Adrenal gland (tissue), 12 donors: ENCODE data around the gene HCFC1. TPM values are rescaled to one million over a fixed set of nuclear protein-coding genes. Genes with fewer than 3 reads are reported as not detected.

ENCODE experiments used
- DNase-seq, 7 donors: peaks; one replicate each; pipeline ENCODE4 v3.0.0-alpha.2; 2019 to 2020
- H3K27ac ChIP-seq, 5 donors: fragments of 200-600 bp; sonication (generic) in 4 of 5; 1 replicate in 3 of 5; 2 replicates in 2 of 5; pipeline versions ENCODE4 v1.5.1 to v1.8.0; 2016 to 2020; ENCODE audit warnings: mild to moderate bottlenecking in 1 of 5
- H3K27me3 ChIP-seq: fragments of 200-600 bp; 2 replicates; pipeline ENCODE4 v1.8.0; 2021
- H3K36me3 ChIP-seq, 2 donors: fragments of 200-600 bp; replicated peaks in 1 of 2; 1 replicate in 1 of 2; 2 replicates in 1 of 2; pipeline versions ENCODE4 v1.5.1 to v1.8.0; 2018 to 2022
- H3K4me1 ChIP-seq, 2 donors: fragments of 200-600 bp; replicated peaks in 1 of 2; 1 replicate in 1 of 2; 2 replicates in 1 of 2; pipeline versions ENCODE4 v1.5.1 to v1.8.0; 2018 to 2021
- H3K4me3 ChIP-seq, 4 donors: fragments of 200-600 bp; sonication (generic) in 3 of 4; one replicate each; pipeline ENCODE4 v1.5.1; 2016 to 2018
- H3K9me3 ChIP-seq, 3 donors: fragments of 200-600 bp; sonication (generic) in 1 of 3; replicated peaks in 1 of 3; 1 replicate in 2 of 3; 2 replicates in 1 of 3; pipeline versions ENCODE4 v1.5.1 to v1.8.0; 2016 to 2021
- POLR2A ChIP-seq, 2 donors: fragments of 450-650 bp; IDR thresholded peaks; one replicate each; pipeline ENCODE4 v1.6.1; 2017; ENCODE audit warnings: antibody characterized with exemption in 2 of 2, mild to moderate bottlenecking in 2 of 2, moderate library complexity in 1 of 2
- WGBS, 4 donors: extraction: QIAGEN DNeasy Blood & Tissue Kit in 2 of 4; methylation state at CpG; one replicate each; pipeline versions ENCODE4 v1.1.5 to v1.1.7; 2013 to 2017; 5-methylcytosine and 5-hydroxymethylcytosine counted together
- intact Hi-C, 2 donors: fragments of 100-400 bp; cut with DNase I; formaldehyde crosslinking; loops; one replicate each; pipeline versions ENCODE4 v1.14.1 to v1.15.0; 2022 to 2023
- polyA plus RNA-seq, 3 donors: library from polyadenylated mRNA; stranded (reverse); fragments of 200-250 nt in 2 of 3; fragments of 350-450 nt in 1 of 3; fragmentation: Illumina TruSeq in 1 of 3; extraction: RNeasy Lipid Tissue Mini Kit (QIAGEN cat#74804) in 1 of 3; gene quantifications; one replicate each; pipeline ENCODE4 v1.2.3, GENCODE V29; 2013 to 2014
- total RNA-seq, 9 donors: library from RNA; depleted of rRNA in 4 of 9; stranded (reverse); fragments of >200 nt in 4 of 9; fragments of 120-200 nt in 1 of 9; fragmentation: NEBNext Ultra II Directional in 1 of 9; extraction: Animal tissue kit (Norgen Biotek cat#: 25700) in 1 of 9; gene quantifications; one replicate each; pipeline versions ENCODE4 v1.1.0 to v1.2.4, GENCODE V29; 2013 to 2023
- TF ChIP-seq, protein P1 (sequence below), 6 experiments: fragments of 450-650 bp in 4 of 6; fragments of 200-600 bp in 2 of 6; sonication (generic) in 1 of 6; IDR thresholded peaks; 1 replicate in 5 of 6; 2 replicates in 1 of 6; pipeline versions ENCODE4 v1.5.1 to v1.8.0; 2016 to 2021; ENCODE audit warnings: antibody characterized with exemption in 6 of 6, mild to moderate bottlenecking in 2 of 6, moderate library complexity in 1 of 6
- donor health status: healthy with polysubstance abuse.
- donor health status: Bipolar disorder and iron deficiency.
- donor health status: DM: yes; HTN: yes; CAD: no.
- donor health status: DM: no; HTN: no; CAD: no.
- donor health status: DM: no; HTN: no; CAD: no.
- donor health status: DM: yes; HTN: yes; CAD: no.

HCFC1 gene
- total and polyA plus RNA-seq, 12 donors, result 9.2 to 77.1 (median 54.0) TPM

DNA sequence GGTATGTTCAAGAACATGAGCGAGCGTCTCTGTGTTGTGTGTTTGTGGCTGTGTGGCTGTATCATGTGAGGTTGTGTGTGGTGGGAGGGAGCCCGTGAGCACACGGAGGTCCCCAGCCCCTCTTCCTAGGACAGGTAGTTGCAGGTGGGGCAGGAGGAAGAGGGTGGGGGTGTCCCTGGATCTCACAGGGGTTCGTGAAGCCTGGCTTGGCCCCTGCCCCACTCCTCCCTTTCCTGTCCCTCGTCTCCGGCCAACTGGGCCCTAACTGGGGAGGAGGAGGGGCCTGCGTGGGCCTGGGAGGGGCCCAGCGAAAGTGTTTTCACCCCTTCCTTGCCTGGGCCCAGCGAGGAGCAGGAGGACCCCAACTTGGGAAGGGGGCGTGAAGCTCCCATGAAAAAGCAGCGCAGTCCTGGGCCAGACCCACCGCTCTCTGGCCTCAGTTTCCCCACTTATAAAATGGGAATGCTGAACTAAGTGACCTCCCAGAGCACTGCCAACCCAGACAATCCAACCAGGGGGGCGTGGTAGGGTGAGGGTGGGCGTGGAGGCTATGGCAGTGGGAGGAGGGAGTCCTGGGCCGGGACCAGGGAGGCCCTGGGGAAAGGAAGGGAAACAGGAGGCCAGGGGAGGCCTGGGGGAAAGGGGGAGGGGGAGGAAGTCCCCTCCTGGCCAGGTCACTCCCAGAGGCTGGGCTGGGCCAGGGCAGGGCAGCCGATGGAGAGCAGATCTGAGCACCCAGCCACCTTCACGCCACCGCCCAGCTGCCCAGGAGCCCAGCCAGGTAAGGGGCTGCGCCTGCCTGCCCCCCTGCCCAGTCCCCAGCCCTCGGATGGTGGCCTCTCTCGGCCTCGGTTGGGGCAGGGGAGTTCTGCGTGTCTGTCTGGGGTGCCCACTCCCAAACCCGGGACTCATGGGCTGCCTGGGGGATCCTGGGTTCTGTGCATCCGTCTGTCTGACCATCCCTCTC lies 67.3 kb downstream of the HCFC1 start, which contains the start of gene AVPR2:
AVPR2 (plus strand) TSS at position 683 of the 967 bp plus-strand sequence. CDS start 473 bp downstream, outside the sequence.
- H3K4me3 ChIP-seq, result no peak within 1 kb of the TSS
- peaks cover 14% of the 10 kb centered on the region for H3K27me3 ChIP-seq
- 49 to 58% (median 53%) methylated on average over 8 to 24 of the region's 26 CpGs for WGBS, 4 donors
- no peaks in the 10 kb centered on the region for H3K4me1 ChIP-seq
- H3K27ac ChIP-seq, result peak within 1 kb of the TSS in 1 of 5 donors; percentile 61
- no peak for TF ChIP-seq POLR2A (IDR thresholded peaks at IDR 0.05)
- TF ChIP-seq, protein P1, sequence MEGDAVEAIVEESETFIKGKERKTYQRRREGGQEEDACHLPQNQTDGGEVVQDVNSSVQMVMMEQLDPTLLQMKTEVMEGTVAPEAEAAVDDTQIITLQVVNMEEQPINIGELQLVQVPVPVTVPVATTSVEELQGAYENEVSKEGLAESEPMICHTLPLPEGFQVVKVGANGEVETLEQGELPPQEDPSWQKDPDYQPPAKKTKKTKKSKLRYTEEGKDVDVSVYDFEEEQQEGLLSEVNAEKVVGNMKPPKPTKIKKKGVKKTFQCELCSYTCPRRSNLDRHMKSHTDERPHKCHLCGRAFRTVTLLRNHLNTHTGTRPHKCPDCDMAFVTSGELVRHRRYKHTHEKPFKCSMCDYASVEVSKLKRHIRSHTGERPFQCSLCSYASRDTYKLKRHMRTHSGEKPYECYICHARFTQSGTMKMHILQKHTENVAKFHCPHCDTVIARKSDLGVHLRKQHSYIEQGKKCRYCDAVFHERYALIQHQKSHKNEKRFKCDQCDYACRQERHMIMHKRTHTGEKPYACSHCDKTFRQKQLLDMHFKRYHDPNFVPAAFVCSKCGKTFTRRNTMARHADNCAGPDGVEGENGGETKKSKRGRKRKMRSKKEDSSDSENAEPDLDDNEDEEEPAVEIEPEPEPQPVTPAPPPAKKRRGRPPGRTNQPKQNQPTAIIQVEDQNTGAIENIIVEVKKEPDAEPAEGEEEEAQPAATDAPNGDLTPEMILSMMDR (IDR thresholded peaks at IDR 0.05), result no peak
- H3K9me3 ChIP-seq, result no peaks in the 10 kb centered on the region
- no peaks in the 10 kb centered on the region for H3K36me3 ChIP-seq
- DNase-seq, result peak in 1 of 7 donors; percentile 16
- intact Hi-C loops, result no loop called here

DNA sequence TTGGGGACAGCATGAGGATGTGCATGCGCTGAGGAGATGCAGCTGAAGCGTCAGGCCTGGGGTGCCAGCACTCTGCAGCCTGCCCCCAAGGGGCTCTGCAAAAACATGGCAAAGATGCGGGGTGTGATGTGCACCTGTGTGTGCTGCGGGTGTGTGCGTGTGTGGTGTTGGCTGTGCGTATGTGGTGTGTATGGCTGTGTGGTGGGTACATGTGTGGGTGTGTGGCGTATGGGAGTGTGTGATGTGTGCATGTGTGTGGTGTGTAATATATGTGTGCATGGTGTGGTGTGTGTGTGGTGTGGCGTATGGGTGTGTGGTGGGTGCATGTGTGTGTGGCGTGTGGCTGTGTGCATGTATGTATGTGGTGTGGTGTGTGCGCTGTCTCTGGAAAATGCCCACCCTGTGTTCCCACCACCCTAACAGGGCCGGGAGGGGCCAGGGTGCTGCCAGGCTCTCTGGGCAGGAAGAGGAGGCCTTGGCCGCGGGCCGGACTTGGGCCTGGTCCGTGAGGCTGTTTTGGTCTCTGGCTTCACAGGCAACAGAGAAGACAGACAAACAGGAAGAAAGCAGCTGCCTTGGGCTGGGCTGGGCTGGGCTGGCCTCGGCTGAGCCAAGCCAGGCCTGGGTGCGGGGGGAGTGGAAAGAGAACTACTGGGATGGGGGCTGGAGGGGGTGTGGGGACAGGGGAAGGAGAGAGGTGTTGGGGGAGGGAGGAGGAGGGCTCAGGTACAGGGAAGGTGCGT lies 68.2 kb downstream of the HCFC1 start:
- Histone ChIP-seq H3K27me3 (peaks cover 14% of the 10 kb centered on the region), H3K4me1 (no peaks in the 10 kb centered on the region), H3K9me3 (no peaks in the 10 kb centered on the region), H3K4me3 (no peak overlapping the region), H3K36me3 (no peaks in the 10 kb centered on the region), H3K27ac (peak overlapping the region in 1 of 5 donors; percentile 61)
- intact Hi-C loops, result no loop called here
- DNase-seq, result peak in 2 of 7 donors; percentile 19 to 51
- TF ChIP-seq POLR2A (IDR thresholded peaks at IDR 0.05), result no peak
- TF ChIP-seq, protein P1 (IDR thresholded peaks at IDR 0.05), result no peak
- 63 to 71% (median 66%) methylated on average over 8 to 18 of the region's 18 CpGs for WGBS, 4 donors

DNA sequence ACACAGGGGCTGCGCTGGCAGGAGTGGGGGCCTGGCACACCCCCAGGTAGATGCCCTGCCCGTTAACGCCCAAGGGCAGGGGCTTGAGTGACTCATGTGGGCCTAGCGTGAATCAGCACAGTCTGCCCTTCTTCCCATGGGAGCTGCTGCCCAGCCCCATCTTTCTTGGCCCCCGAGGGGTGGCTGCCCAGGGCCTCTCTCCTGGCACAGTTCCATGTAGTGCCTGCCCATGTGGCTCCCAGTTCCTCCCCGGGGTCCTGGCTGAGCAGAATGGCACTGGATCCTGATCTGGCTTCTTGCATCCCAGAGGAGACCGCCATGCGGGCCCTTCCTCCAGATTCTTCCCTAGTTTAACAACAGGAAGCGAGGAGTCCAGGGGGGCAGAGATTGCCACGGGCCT lies 69.2 kb downstream of the HCFC1 start:
- DNase-seq, result peak in 1 of 7 donors; percentile 17
- H3K27ac ChIP-seq, result no peak overlapping the region
- 50 to 58% (median 56%) methylated on average over 2 to 10 of the region's 10 CpGs; no CpG with 5 or more reads in 1 of the 4 donors for WGBS, 4 donors
- H3K4me3 ChIP-seq, result no peak overlapping the region
- H3K27me3 ChIP-seq, result peaks cover 14% of the 10 kb centered on the region
- no peaks in the 10 kb centered on the region for H3K36me3 ChIP-seq
- H3K9me3 ChIP-seq, result no peaks in the 10 kb centered on the region
- TF ChIP-seq, protein P1 (IDR thresholded peaks at IDR 0.05), result no peak
- TF ChIP-seq POLR2A (IDR thresholded peaks at IDR 0.05), result no peak
- intact Hi-C loops, result no loop called here
- no peaks in the 10 kb centered on the region for H3K4me1 ChIP-seq

DNA sequence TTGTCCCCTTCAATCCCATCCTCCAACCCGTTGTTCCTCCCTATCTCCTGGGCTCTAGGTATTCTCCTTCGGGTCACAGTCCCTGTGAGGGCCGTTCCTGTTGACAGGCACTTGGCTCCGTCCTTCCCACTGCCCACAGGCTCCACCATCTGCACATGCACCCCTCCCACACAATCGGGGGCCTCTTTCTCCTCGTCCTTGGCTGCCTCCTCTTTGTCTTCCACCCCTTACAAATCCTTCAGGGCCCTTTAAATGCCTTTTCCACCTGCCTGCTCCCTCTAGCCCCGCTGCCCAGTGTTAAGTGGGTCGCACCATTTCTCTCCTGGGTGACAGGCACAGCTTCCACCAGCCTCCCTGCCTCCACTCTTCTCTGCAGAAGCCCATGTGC lies 69.9 kb downstream of the HCFC1 start:
- DNase-seq, result no peak
- intact Hi-C loops, result no loop called here
- Histone ChIP-seq H3K4me3 (no peak overlapping the region), H3K9me3 (no peaks in the 10 kb centered on the region), H3K36me3 (no peaks in the 10 kb centered on the region), H3K4me1 (no peaks in the 10 kb centered on the region), H3K27ac (no peak overlapping the region), H3K27me3 (peaks cover 12% of the 10 kb centered on the region)
- 50 to 62% (median 58%) methylated on average over 8 of the region's 8 CpGs for WGBS, 4 donors
- TF ChIP-seq, protein P1 (IDR thresholded peaks at IDR 0.05), result no peak
- no peak for TF ChIP-seq POLR2A (IDR thresholded peaks at IDR 0.05)
